Measurements from ENCODE around the gene PNP.

DNA sequence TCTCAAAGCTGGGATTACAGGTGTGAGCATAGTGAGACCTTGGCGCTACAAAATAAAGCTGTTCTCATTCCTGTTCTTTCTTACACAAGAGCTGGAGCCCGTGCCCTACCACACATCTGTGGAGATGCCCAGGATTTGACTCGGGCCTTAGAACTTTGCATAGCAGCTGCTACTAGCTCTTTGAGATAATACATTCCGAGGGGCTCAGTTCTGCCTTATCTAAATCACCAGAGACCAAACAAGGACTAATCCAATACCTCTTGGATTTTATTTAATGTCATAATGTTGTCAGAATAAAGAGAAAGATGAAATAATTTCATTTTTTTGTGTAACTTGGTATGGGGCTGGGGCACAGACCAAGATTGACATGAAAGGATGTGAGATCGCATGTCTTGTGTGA lies 7.6 kb downstream of the PNP start:
- TF ChIP-seq, protein P1, sequence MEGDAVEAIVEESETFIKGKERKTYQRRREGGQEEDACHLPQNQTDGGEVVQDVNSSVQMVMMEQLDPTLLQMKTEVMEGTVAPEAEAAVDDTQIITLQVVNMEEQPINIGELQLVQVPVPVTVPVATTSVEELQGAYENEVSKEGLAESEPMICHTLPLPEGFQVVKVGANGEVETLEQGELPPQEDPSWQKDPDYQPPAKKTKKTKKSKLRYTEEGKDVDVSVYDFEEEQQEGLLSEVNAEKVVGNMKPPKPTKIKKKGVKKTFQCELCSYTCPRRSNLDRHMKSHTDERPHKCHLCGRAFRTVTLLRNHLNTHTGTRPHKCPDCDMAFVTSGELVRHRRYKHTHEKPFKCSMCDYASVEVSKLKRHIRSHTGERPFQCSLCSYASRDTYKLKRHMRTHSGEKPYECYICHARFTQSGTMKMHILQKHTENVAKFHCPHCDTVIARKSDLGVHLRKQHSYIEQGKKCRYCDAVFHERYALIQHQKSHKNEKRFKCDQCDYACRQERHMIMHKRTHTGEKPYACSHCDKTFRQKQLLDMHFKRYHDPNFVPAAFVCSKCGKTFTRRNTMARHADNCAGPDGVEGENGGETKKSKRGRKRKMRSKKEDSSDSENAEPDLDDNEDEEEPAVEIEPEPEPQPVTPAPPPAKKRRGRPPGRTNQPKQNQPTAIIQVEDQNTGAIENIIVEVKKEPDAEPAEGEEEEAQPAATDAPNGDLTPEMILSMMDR (conservative IDR thresholded peaks at IDR 0.05; ENCODE audit: low read length) = no peak
- TF ChIP-seq EZH2phosphoT487 (IDR thresholded peaks at IDR 0.05; ENCODE audit: borderline replicate concordance, low read depth, low read length) = no peak

Measured in OCI-LY7 (cell line).